Mucosa of stomach (tissue), 1 donor: ENCODE data around the gene MYO9B.

Experiments
- H3K27me3 ChIP-seq: one replicate; pipeline ENCODE4 v1.7.0; 2013; ENCODE audit warnings: mild to moderate bottlenecking, low read length; ENCODE audit not compliant: control insufficient read depth, insufficient read depth
- H3K36me3 ChIP-seq: one replicate; pipeline ENCODE4 v1.7.0; 2013; ENCODE audit warnings: low read length; ENCODE audit not compliant: control insufficient read depth, insufficient read depth
- H3K4me1 ChIP-seq: one replicate; pipeline ENCODE4 v1.7.0; 2013; ENCODE audit warnings: mild to moderate bottlenecking, low read length; ENCODE audit not compliant: control insufficient read depth, insufficient read depth
- H3K4me3 ChIP-seq: one replicate; pipeline ENCODE4 v1.7.0; 2013; ENCODE audit warnings: low read length
- H3K9ac ChIP-seq: one replicate; pipeline ENCODE4 v1.7.0; 2013; ENCODE audit warnings: mild to moderate bottlenecking, low read length, moderate library complexity
- H3K9me3 ChIP-seq: one replicate; pipeline ENCODE4 v1.7.0; 2013; ENCODE audit warnings: mild to moderate bottlenecking, low read length, moderate library complexity; ENCODE audit not compliant: control insufficient read depth
- donor health status: Pancreatic carcinoma.

Gene MYO9B

DNA sequence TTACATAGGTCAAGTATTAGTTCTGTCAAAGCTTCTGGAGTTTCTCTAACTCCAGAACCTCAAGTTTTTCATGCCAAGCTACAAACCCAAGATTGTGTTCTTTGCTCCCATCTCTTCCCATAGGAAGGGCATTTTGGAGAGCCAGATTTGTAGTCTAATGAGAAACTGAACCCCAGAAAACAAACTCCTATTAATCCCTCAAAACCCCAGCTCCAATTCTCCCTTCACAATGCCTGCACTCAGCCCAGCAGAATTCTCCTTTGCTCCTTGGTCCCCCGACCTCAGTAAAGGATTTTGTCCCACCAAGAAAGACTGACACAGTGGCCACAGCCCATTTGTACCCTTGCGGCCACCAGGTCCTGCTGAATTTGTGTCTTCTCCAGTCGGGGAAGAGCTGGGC lies 180.6 kb downstream of the MYO9B start:
- H3K4me3 ChIP-seq, result no peak overlapping the region
- peaks cover 10% of the 10 kb centered on the region for H3K4me1 ChIP-seq
- no peaks in the 10 kb centered on the region for H3K9me3 ChIP-seq
- H3K27me3 ChIP-seq, result no peaks in the 10 kb centered on the region
- no peak overlapping the region for H3K9ac ChIP-seq
- no peaks in the 10 kb centered on the region for H3K36me3 ChIP-seq

GRCh38 chr19:17259118-17259780 lies 183.7 kb downstream of the MYO9B start:
- no peak overlapping the region for H3K9ac ChIP-seq
- H3K36me3 ChIP-seq, result no peaks in the 10 kb centered on the region
- H3K9me3 ChIP-seq, result no peaks in the 10 kb centered on the region
- H3K4me1 ChIP-seq, result peaks cover 10% of the 10 kb centered on the region
- H3K4me3 ChIP-seq, result no peak overlapping the region
- no peaks in the 10 kb centered on the region for H3K27me3 ChIP-seq

GRCh38 chr19:17259934-17260333 lies 184.4 kb downstream of the MYO9B start:
- Histone ChIP-seq H3K9ac (no peak overlapping the region), H3K4me3 (no peak overlapping the region), H3K9me3 (no peaks in the 10 kb centered on the region), H3K27me3 (no peaks in the 10 kb centered on the region), H3K36me3 (no peaks in the 10 kb centered on the region), H3K4me1 (peaks cover 6% of the 10 kb centered on the region)

- H3K4me3 ChIP-seq, result no peak overlapping the region
- H3K36me3 ChIP-seq, result no peaks in the 10 kb centered on the region
- H3K27me3 ChIP-seq, result no peaks in the 10 kb centered on the region
- H3K9ac ChIP-seq, result no peak overlapping the region
- H3K9me3 ChIP-seq, result no peaks in the 10 kb centered on the region
- no peaks in the 10 kb centered on the region for H3K4me1 ChIP-seq
These were observed 185.3 kb downstream of the MYO9B start for GRCh38 chr19:17260842-17261325.

DNA sequence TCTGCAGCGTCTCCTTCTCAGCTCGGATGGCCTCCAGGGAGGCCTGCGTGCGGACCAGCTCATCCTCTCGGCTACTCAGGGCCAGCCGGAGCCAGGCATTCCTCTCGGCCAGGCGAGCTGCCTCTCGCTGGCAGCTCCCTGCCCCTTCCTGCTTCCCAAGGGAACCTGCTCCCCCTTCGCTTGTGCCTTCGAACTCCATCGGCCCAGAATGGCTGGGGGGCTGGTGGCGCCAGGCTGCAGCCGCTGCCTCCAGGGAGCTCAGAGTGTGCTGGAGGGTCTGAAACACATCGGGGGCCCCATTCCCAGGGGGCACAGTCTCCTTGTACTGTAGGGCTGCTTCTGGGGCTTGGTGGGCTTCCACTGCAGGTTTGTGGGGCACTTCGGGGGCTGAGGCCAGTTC lies 187.0 kb downstream of the MYO9B start:
- Histone ChIP-seq H3K4me3 (no peak overlapping the region), H3K4me1 (no peaks in the 10 kb centered on the region), H3K9ac (no peak overlapping the region), H3K9me3 (no peaks in the 10 kb centered on the region), H3K36me3 (no peaks in the 10 kb centered on the region), H3K27me3 (no peaks in the 10 kb centered on the region)
